DND-41 (cell line): Measurements from ENCODE around the gene PDE6C.

Source experiments
- ATAC-seq: fragments of 200-7000 bp; cut with Tn5 transposase; 3 replicates; pipeline ENCODE4 v1.9.1; 2021; ENCODE audit warnings: low read depth; ENCODE audit not compliant: insufficient read depth
- DNase-seq: peaks from one replicate; pipeline ENCODE4 v3.0.0-alpha.2; 2020
- H2AFZ ChIP-seq: 2 replicates; pipeline ENCODE4 v1.6.0; 2012; ENCODE audit warnings: low read depth, low read length
- H3K27ac ChIP-seq: 2 replicates; pipeline ENCODE4 v1.5.1; 2012; ENCODE audit warnings: low read length, inconsistent platforms
- H3K27me3 ChIP-seq: fragments of 200-600 bp; sonication (generic); 2 replicates; pipeline ENCODE4 v1.6.0; 2012; ENCODE audit warnings: low read length, mild to moderate bottlenecking, inconsistent platforms; ENCODE audit not compliant: insufficient read depth, poor library complexity
- H3K36me3 ChIP-seq: 2 replicates; pipeline ENCODE4 v1.5.1; 2012; ENCODE audit warnings: low read length, inconsistent platforms; ENCODE audit not compliant: insufficient read depth
- H3K4me1 ChIP-seq: 2 replicates; pipeline ENCODE4 v1.5.1; 2012; ENCODE audit warnings: mild to moderate bottlenecking, low read length; ENCODE audit not compliant: insufficient read depth
- H3K4me2 ChIP-seq: 2 replicates; pipeline ENCODE4 v1.6.0; 2012; ENCODE audit warnings: mild to moderate bottlenecking, moderate library complexity, low read length, inconsistent platforms; ENCODE audit not compliant: insufficient read depth
- H3K4me3 ChIP-seq, 2 experiments: fragments of 200-600 bp in 1 of 2; shearing (Covaris generic) in 1 of 2; 2 replicates each; pipeline ENCODE4 v1.5.1; 2012 to 2016; ENCODE audit warnings: inconsistent platforms in 2 of 2, low read length in 2 of 2, mild to moderate bottlenecking in 2 of 2, low read depth in 1 of 2, moderate library complexity in 1 of 2
- H3K79me2 ChIP-seq: 2 replicates; pipeline ENCODE4 v1.6.0; 2012; ENCODE audit warnings: low read length, inconsistent platforms; ENCODE audit not compliant: insufficient read depth
- H3K9ac ChIP-seq: 2 replicates; pipeline ENCODE4 v1.6.0; 2012; ENCODE audit warnings: low read depth, mild to moderate bottlenecking, inconsistent platforms, low read length, moderate library complexity
- H3K9me3 ChIP-seq: 2 replicates; pipeline ENCODE4 v1.5.1; 2012; ENCODE audit warnings: low read length, moderate library complexity, mild to moderate bottlenecking, inconsistent platforms; ENCODE audit not compliant: insufficient read depth, severe bottlenecking
- H4K20me1 ChIP-seq: 2 replicates; pipeline ENCODE4 v1.6.0; 2012; ENCODE audit warnings: low read length; ENCODE audit not compliant: insufficient read depth
- EZH2 ChIP-seq: IDR thresholded peaks from 3 replicates; pipeline ENCODE4 v1.6.1; 2012; ENCODE audit warnings: borderline replicate concordance, low read depth, mild to moderate bottlenecking, moderate library complexity, low read length, inconsistent platforms; ENCODE audit not compliant: severe bottlenecking
- TF ChIP-seq, protein P1 (sequence below): IDR thresholded peaks from 2 replicates; pipeline ENCODE4 v1.5.1; 2012; ENCODE audit warnings: borderline replicate concordance, low read length, moderate library complexity, mild to moderate bottlenecking; ENCODE audit not compliant: poor library complexity, severe bottlenecking; ENCODE audit errors: extremely low read depth

Gene PDE6C

DNA sequence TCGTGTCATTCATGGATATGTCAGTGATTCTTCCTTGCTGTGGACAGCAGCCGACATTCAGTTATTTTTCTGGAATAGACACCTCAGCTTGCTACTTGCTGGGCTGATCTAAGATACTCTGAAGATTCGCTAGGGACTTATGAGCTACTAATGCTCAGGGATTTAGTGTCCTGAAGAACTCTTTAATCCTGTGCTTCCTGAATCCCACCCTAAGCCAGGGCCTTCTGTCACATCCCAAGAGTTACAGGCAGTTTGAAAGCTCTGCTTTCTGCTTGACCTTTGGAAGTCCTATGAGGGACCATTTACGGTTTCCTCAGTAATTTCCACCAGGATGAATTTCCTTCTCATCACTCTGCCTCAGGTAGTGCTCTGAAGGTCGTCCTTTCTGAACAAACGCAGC lies at the start of gene PDE6C:
PDE6C (plus strand) TSS at position 227 of the 400 bp plus-strand sequence. CDS start 189 bp downstream, outside the sequence.
- no peaks in the 10 kb centered on the region for H3K4me1 ChIP-seq
- H4K20me1 ChIP-seq: no peaks in the 10 kb centered on the region
- no peak within 1 kb of the TSS for H3K9ac ChIP-seq
- no peak within 1 kb of the TSS for H2AFZ ChIP-seq
- no peaks in the 10 kb centered on the region for H3K9me3 ChIP-seq
- no peak within 1 kb of the TSS for H3K4me3 ChIP-seq
- H3K36me3 ChIP-seq: no peaks in the 10 kb centered on the region
- H3K27me3 ChIP-seq: no peaks in the 10 kb centered on the region
- H3K27ac ChIP-seq: no peak within 1 kb of the TSS
- ATAC-seq: no peak
- H3K79me2 ChIP-seq: no peaks in the 10 kb centered on the region
- no peak within 1 kb of the TSS for H3K4me2 ChIP-seq
- TF ChIP-seq, protein P1, sequence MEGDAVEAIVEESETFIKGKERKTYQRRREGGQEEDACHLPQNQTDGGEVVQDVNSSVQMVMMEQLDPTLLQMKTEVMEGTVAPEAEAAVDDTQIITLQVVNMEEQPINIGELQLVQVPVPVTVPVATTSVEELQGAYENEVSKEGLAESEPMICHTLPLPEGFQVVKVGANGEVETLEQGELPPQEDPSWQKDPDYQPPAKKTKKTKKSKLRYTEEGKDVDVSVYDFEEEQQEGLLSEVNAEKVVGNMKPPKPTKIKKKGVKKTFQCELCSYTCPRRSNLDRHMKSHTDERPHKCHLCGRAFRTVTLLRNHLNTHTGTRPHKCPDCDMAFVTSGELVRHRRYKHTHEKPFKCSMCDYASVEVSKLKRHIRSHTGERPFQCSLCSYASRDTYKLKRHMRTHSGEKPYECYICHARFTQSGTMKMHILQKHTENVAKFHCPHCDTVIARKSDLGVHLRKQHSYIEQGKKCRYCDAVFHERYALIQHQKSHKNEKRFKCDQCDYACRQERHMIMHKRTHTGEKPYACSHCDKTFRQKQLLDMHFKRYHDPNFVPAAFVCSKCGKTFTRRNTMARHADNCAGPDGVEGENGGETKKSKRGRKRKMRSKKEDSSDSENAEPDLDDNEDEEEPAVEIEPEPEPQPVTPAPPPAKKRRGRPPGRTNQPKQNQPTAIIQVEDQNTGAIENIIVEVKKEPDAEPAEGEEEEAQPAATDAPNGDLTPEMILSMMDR: no peak
- TF ChIP-seq EZH2: no peak
- DNase-seq: no peak

DNA sequence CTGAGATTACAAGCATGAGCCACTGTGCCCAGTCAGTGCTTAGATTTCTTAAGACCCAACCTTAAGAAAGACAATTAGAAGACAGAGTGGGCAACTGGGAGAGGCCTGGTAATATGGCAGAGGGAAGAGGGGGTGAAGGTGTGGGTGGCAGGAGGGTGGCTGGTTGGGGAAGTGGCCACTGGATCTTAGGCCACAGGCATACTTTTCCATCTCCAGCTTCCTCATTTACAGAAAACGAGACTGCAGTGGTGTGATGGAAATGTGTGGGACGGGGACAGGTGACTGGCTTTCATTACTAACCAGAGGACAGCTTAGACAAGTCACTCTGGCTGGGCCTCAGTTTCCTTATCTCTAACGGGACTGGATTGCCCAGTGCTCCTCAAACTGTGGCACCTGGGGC lies 46.9 kb upstream of the PDE6C start:
- Histone ChIP-seq H3K9ac (no peak overlapping the region), H3K9me3 (no peaks in the 10 kb centered on the region), H2AFZ (no peak overlapping the region), H3K79me2 (no peaks in the 10 kb centered on the region), H3K4me1 (no peaks in the 10 kb centered on the region), H3K27ac (no peak overlapping the region), H3K36me3 (no peaks in the 10 kb centered on the region), H3K27me3 (no peaks in the 10 kb centered on the region), H3K4me2 (no peak overlapping the region), H3K4me3 (no peak overlapping the region), H4K20me1 (no peaks in the 10 kb centered on the region)
- DNase-seq (no peak), ATAC-seq (no peak)
- no peak for TF ChIP-seq EZH2
- TF ChIP-seq, protein P1: no peak

DNA sequence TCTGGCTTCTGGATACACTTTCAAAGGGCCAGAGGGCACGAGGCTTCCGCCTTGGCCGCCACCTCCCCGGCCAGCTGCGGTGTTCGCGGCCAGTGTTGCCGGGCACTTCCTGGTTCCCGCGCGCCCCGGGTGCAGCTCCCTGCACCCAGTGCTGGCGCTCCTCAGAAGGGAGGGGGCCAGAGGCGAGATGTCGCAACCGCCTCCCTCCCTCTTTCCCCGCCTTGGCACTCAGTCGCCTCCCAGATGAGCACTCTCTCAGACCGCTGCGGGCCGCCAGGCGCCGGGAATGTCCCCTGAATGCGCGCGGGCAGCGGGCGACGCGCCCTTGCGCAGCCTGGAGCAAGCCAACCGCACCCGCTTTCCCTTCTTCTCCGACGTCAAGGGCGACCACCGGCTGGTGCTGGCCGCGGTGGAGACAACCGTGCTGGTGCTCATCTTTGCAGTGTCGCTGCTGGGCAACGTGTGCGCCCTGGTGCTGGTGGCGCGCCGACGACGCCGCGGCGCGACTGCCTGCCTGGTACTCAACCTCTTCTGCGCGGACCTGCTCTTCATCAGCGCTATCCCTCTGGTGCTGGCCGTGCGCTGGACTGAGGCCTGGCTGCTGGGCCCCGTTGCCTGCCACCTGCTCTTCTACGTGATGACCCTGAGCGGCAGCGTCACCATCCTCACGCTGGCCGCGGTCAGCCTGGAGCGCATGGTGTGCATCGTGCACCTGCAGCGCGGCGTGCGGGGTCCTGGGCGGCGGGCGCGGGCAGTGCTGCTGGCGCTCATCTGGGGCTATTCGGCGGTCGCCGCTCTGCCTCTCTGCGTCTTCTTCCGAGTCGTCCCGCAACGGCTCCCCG lies 45.7 kb upstream of the PDE6C start, which contains the start of gene FFAR4:
FFAR4 (plus strand) TSS at position 231 of the 842 bp plus-strand sequence; CDS start at position 287, 56 bp downstream.
- H2AFZ ChIP-seq: no peak within 1 kb of the TSS
- H3K9ac ChIP-seq: no peak within 1 kb of the TSS
- no peaks in the 10 kb centered on the region for H3K9me3 ChIP-seq
- H3K4me2 ChIP-seq: no peak within 1 kb of the TSS
- ATAC-seq (no peak), DNase-seq (no peak)
- H3K27ac ChIP-seq: no peak within 1 kb of the TSS
- H4K20me1 ChIP-seq: no peaks in the 10 kb centered on the region
- no peaks in the 10 kb centered on the region for H3K4me1 ChIP-seq
- no peak for TF ChIP-seq EZH2
- TF ChIP-seq, protein P1: no peak
- H3K36me3 ChIP-seq: no peaks in the 10 kb centered on the region
- H3K79me2 ChIP-seq: no peaks in the 10 kb centered on the region
- H3K4me3 ChIP-seq: no peak within 1 kb of the TSS
- H3K27me3 ChIP-seq: no peaks in the 10 kb centered on the region
